PFSK-1 (cell line): ENCODE results near the gene PAQR5.

Experiments
- FOXP2 ChIP-seq: optimal IDR thresholded peaks from 2 replicates; pipeline ENCODE3; 2011; ENCODE audit warnings: borderline replicate concordance, control low read depth, inconsistent platforms; ENCODE audit not compliant: insufficient read depth; ENCODE audit errors: extremely low read length, extremely low read depth
- POLR2AphosphoS5 ChIP-seq: IDR thresholded peaks from 2 replicates; pipeline ENCODE4 v1.6.1; 2012; ENCODE audit warnings: low read depth, mild to moderate bottlenecking, control low read depth, low read length, moderate library complexity
- REST ChIP-seq, 2 experiments: IDR thresholded peaks; 2 replicates each; pipeline versions ENCODE4 v1.6.1 to v1.8.0; 2011 to 2012; ENCODE audit warnings: low read depth in 2 of 2, low read length in 2 of 2, control low read depth in 1 of 2, inconsistent platforms in 1 of 2, mild to moderate bottlenecking in 1 of 2, moderate library complexity in 1 of 2; ENCODE audit not compliant: insufficient read depth in 1 of 2
- SIN3A ChIP-seq: IDR thresholded peaks from 2 replicates; pipeline ENCODE4 v1.6.1; 2012; ENCODE audit warnings: mild to moderate bottlenecking, low read length, moderate library complexity, borderline replicate concordance; ENCODE audit not compliant: insufficient read depth
- TAF1 ChIP-seq: IDR thresholded peaks from 2 replicates; pipeline ENCODE4 v1.6.1; 2012; ENCODE audit warnings: low read length, control low read depth, borderline replicate concordance; ENCODE audit not compliant: insufficient read depth

- TF ChIP-seq TAF1 (no peak), POLR2AphosphoS5 (no peak), SIN3A (no peak), REST (IDR thresholded peaks at IDR 0.05; ENCODE audit: insufficient read depth in 1 of 2, low read depth in 2 of 2, low read length in 2 of 2) (no peak), FOXP2 (no peak)
Measured at GRCh38 chr15:69344238-69344637, 45.5 kb downstream of the PAQR5 start.
